Measurements from ENCODE around the gene LRRC43.

GRCh38 chr12:122197612-122197966, 14.7 kb downstream of the LRRC43 start:
- TF ChIP-seq GATA3 (IDR thresholded peaks at IDR 0.05; ENCODE audit: low read depth, low read length) (no peak), GATA2 (IDR thresholded peaks at IDR 0.05; ENCODE audit: low read depth, low read length) (no peak)

All from SH-SY5Y (cell line).